ENCODE measurements around the gene MAP4K4. TPM values are rescaled to one million over a fixed set of nuclear protein-coding genes. Genes with fewer than 3 reads are reported as not detected.

Gene MAP4K4
- polyA plus RNA-seq (ENCODE audit: insufficient read length in 4 of 4) = 10 to 100 TPM; 68.7 to 84.3 (median 76.3) TPM

DNA sequence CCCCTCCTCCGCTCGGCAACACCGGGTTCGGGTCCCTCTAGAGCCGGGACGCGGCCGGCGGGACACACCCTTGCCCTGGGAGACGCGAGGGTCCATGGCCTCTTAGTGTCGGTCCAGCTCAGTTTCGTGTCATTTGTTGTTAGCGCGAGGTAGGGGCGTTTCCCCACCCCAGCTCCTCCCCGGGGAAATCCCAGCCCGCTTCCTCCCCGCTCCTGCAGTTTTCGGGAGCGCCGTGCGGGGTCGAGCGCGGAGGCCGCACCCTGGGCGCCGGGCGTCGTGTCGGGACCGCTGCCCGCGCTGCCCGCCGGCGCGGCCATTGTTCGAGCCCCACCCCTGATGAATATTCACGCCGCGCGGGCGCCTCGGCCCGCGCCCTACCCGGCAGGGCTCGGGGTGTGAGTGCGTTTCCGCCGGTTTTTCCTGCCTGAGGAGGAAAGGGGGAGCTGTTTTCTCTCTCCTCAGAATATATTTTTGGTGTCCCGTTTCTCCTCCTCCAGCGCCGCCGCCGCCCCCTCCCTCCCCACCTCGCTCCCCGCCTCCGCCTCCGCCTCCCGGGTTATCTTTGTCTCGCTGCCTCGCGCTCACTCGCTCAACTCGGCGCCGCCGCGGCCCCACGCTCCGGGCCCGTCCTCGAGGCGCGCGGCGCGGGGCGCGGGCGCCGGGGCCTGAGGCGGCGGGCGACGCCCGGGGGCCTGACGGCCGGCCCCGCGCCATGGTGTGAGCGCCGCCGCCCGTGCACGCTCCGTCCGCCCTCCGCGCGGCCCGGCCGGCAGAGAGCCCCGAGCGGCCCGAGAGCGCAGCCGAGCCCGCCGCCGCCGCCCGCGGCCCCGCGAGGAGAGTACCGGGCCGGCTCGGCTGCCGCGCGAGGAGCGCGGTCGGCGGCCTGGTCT, at the start of gene MAP4K4:
MAP4K4 (plus strand) TSS at position 584 of the 890 bp plus-strand sequence. CDS start 374 bp downstream, outside the sequence.
- DNase-seq (ENCODE audit: low read depth in 4 of 4, low spot score in 2 of 4) = peak in 3 of 4 donors; percentile 45 to 73 (median 68)

DNA sequence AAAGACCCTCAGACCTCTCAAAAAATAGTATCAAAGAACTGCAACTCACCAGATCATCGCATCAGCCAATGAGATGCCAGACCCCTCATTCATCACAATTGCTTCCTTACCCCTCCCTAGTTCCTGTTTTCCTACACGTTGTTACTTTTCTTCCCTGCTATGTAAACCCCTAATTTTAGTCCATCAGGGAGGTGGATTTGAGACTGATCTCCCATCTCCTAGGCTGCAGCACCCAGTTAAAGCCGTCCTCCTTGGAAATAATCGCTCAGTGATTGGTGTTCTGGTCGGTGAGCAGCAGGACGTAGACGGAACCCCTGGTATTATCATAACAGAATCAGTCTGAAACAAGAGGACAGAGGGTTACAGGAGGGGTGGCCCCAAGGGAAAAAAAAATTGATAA, 44.0 kb upstream of the MAP4K4 start:
- DNase-seq (ENCODE audit: low read depth in 4 of 4, low spot score in 2 of 4) = no peak

DNA sequence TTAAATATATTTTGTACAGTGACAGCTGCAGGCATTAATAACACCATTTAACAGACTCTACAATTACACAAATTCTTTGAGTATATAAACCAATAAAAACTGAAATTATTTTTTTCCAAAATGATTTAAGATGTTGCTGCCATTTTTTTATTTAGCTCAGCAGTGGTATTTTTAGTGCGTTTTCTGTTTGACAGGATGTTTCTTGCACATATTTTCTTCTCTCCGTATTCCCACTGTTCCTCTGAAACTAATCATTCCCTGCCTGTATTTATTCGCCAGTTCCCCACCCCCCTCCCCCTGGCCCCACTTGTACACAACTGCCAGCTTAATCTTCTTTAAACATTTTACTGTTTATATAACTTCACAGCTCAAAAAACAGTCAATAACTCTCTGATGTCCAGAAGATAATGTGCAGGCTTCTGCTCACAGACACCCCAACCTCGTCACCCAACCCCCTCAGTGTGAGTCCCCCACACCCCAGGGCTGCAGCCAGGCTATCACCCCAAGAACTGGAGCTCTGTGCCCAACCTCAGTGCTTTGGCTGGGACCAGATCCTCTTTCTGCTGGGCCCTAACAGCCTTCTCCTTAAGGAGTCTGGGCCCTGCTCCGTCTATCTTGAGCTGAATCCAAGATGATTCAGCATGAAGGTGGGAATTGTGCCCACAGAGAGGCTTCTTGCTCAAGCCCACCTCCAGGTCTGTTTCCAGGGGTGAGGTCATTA, 41.6 kb upstream of the MAP4K4 start:
- no peak for DNase-seq (ENCODE audit: low read depth in 4 of 4, low spot score in 2 of 4)

DNA sequence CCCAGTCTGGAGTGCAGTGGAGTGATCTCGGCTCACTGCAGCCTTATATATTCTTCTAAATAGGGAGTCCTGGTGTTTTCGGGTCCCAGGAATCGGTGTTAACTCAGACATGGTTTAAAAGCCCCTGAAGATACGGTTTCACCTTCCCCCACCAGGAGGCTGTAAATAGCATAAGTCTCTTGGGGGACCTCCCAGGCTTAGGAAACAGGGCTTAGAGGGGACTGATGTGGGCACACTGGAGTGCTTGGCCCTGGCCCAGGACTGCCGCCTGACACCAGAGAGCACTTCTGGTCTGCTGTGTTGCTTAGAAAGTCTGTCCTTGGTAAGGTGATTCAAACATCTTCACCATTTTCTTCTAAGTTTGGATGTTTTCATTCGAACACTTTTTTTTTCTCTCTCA, 39.7 kb upstream of the MAP4K4 start:
- no peak for DNase-seq (ENCODE audit: low read depth in 4 of 4, low spot score in 2 of 4)

DNA sequence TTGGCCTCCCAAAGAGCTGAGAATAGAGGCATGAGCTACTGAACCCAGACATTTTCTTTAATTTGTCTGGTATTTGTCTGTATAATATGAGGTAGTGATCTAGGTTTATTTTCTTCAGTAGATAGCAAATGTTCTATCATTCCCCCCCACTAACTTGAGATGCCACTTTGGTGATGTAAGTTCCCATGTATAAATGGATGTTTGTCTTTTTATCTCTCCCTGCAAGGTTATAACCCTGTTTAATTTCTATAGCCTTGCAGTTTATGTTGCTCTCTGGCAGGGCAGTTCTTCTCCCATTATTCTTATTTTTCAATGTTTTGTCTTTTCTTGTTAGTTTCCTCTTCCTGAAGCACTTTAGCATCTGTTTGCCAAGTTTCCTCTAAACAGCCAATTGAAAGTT, 39.1 kb upstream of the MAP4K4 start:
- DNase-seq (ENCODE audit: low read depth in 4 of 4, low spot score in 2 of 4) = no peak

DNA sequence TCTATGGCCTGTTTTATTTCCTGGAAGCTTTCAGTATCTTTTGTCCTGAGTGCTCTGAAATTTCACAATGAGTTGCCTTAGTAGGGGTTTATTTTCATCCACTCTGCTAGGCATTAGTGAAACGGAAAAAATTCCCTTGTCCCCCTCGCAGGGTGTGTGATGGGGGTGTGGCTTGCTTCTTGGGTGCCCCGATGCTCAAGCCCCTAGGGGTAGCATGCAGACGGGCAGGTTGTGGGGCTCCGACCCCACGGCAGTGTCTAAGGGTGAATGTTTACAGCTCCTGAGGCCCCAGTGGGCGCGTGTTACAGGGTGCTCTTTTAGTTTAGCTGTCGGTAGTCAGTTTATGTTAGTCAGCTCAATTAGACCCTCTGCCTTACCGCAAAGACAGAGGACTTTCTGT, 32.2 kb upstream of the MAP4K4 start:
- DNase-seq (ENCODE audit: low read depth in 4 of 4, low spot score in 2 of 4) = no peak

DNA sequence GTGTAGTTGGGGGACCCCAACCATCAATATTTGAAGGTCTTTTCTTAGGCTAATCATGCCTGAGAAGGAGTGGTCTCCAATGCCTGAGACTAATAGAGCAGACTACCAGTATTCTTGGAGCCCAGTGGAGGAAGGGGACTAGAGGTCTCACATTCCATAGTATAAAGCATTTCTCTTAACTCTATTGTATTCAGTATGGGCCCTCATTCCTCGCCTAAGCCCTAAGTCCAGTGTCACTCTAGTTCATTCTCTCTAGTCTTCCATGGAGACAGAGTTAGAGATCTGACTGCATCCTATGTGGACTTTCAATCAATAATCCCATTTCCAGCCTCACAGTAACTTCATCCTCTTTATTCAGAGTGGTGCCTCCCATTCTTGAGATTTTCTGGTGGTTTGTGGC, 29.7 kb upstream of the MAP4K4 start:
- DNase-seq (ENCODE audit: low read depth in 4 of 4, low spot score in 2 of 4) = no peak

DNA sequence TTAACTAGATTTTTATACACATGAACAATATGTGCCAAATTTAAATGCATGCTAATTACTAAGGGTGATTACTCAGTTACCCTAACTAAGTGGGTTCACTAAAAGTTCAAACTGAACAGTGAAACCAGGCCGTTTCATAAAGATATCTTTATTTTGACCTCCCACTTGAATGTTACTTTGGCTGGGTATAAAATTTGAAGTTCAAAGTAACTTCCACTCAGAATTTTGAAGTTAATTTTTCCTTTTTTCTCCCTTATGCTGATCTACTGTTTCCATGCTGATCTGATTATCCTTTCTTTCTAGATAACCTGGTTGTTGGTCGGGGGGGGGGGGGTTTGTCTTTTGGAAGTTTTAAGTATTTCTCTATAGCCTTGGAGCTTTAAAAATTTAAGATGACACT, 25.5 kb upstream of the MAP4K4 start:
- DNase-seq (ENCODE audit: low read depth in 4 of 4, low spot score in 2 of 4) = no peak

DNA sequence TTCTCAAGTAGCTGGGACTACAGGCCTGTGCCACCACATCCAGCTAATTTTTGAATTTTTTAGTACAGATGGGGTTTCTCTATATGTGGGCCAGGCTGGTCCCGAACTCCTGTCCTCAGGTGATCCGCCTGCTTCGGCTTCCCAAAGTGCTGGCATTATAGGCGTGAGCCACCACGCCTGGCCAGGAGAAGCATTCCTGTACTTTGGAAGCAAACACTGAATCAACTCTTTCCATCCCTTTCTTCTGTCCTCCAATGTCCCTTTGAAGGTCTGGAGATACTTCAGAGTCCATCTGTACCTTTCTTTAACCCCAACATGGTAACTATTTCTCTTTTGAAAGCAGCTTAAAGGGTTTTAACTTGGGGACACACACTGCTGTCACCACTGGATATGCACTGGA, 23.6 kb upstream of the MAP4K4 start:
- no peak for DNase-seq (ENCODE audit: low read depth in 4 of 4, low spot score in 2 of 4)

DNA sequence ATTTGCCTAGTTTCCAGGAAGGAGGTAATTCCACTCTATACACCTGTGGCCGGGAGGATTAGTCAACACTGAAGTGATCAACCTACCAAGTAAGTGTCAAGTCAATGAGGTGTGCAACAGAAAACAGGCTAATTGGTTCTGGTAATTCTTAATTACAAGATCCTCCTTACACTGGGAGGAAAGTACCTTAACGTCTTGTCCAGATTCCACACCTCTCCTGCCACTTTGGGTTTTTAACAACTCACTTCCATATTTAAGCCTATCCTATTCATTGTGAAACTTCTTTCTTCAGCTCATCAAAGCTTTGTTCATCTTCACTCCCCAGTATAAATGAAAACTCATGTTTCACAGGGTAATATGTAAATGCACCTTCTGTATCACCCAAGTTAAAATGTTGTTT, 22.0 kb upstream of the MAP4K4 start:
- DNase-seq (ENCODE audit: low read depth in 4 of 4, low spot score in 2 of 4) = no peak

DNA sequence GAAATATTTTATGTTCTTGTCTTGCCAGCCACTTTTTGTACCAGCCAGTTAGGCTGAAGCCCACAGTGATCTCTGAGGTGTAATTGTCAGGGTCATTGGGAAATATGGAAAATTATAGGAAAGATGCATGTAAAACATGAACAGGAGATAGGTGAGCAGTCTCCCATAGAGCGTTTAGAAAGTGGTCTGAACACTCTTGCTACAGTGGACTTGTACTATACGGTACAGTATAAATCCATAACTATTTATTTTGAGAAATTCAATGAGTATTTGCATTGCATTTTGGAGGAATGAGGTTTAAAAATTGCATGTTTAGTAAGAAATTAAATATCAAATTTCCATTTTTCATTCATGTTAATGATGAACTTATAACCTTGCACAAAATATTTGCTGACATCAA, 20.8 kb upstream of the MAP4K4 start:
- DNase-seq (ENCODE audit: low read depth in 4 of 4, low spot score in 2 of 4) = no peak

DNA sequence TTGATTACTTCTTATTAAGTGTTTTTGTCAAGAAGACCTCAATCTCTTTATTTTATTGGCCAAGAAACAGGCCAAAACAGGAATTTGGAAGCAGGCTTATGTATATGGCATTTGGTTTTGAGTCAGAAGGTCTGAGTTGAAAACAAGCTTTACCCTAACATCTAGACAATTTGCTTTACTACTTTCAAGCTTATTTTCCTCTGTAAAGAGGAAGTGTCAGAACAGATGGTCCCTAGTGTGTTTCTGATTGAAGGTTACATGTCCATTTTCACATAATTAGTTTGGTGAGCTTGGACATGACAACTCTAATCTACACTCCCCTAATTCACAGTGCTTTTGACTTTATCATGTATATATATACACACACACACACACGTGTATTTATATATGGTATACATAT, 19.8 kb upstream of the MAP4K4 start:
- no peak for DNase-seq (ENCODE audit: low read depth in 4 of 4, low spot score in 2 of 4)

DNA sequence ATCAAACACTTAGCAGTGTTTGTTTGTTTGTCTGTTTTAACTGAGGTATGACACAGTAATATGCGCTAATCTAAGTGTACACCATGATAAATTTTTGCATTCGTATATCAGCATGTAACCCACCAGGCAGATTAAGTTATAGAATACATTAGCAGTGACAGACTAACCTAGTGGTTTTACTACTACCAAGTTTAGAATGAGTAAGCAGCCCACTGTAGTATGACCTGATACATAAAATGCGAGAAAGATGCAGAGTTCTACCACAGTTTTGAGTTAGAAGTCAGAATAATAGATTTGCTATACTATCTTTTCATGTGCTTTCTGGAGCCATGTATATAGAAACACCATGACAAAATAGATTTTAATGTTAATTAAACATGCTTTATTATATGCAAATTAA, 19.1 kb upstream of the MAP4K4 start:
- no peak for DNase-seq (ENCODE audit: low read depth in 4 of 4, low spot score in 2 of 4)

DNA sequence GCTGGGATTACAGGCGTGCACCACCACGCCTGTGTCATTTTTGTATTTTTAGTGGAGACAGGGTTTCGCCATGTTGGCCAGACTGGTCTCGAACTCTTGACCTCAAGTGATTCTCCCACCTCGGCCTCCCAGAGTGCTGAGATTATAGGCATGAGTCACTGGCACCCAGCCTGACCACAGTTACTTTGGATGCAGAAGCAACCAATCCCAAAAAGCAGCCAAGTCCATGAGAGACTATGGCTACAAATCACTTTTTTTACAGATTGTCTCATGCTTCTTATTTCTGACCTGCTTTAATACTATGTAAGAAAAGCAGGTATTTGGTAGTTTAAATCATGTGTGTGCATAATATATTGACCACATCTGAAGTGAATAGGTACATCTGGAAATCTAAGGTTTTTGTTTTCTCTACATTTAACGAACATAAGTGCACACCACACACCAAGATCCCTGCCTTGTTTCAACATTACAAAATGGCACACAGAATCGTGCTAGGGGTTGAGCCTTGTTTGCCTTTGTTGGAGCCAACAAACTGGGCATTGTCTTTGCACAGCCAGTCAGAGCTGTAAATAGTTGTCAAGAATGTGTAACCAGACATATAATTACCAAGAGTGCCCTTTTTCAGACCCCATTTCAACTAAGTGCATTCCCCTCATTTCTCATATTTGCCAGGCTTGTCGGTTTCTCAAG, 18.3 kb upstream of the MAP4K4 start:
- DNase-seq (ENCODE audit: low read depth in 4 of 4, low spot score in 2 of 4) = no peak

DNA sequence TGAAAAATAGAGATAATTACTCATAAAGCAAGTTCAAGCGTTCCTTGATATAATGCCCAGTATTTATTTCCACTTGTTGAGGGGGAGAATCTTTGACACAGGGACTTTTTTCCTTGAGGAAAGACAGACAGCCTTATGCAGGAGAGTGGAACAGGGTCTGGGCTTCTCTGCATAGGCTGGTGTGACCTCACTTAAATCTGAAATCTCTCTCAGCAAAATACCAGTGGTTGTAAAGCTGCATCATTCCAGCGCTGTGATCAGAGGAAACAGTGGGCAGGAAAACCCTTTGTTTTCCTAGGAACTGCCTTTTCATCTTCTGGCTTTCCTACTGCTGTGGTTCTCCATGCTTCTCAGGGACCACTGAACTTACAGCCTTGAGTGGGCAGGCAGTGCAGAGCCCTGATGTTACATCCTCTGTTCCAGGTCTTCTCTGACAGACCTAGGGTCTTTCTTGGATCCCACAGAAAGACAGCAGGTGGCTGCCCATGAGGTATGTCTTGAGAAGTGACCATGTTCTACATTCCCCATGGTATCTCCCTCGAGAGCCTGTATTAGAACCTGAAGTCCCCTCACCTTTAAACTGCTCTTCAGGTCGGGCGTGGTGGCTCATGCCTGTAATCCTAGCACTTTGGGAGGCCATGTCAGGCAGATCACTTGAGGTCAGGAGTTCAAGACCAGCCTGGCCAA, 17.6 kb upstream of the MAP4K4 start:
- no peak for DNase-seq (ENCODE audit: low read depth in 4 of 4, low spot score in 2 of 4)

DNA sequence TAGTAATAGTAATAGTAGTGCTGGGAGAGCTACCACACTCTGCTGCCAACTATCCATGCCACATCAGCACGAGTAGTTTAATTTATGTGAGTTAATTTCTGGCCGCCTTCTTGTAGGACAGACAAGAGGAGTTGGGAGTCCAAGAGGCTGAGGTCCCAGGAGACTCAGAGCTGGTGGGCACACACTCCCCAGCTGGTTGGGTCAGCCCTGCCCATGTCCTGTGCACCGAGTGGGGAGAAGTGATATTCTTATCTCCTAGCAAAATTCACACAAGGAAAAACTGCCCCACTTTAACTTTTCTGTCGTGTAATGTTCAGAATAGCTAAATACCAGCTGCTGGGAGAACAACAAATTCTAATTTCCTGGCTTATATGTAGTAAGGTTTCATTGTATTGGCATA, 15.2 kb upstream of the MAP4K4 start:
- DNase-seq (ENCODE audit: low read depth in 4 of 4, low spot score in 2 of 4) = no peak

DNA sequence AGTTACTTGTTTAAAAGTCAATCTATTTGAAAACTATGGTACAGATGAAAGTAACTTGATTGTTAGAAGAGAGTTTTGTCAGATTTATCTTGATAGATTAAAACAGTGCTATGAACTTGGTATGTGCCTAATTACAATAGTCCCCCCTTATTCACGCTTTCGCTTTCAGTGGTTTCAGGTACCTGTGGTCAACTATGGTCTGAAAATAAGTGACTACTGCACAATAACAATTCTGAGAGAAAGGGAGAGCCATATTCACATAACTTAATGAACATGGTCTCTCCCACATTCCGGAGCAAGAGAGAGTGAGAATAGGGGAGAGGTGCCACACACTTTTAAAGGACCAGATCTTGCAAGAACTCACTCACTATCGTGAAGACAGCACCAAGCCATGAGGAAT, 13.2 kb upstream of the MAP4K4 start:
- no peak for DNase-seq (ENCODE audit: low read depth in 4 of 4, low spot score in 2 of 4)

DNA sequence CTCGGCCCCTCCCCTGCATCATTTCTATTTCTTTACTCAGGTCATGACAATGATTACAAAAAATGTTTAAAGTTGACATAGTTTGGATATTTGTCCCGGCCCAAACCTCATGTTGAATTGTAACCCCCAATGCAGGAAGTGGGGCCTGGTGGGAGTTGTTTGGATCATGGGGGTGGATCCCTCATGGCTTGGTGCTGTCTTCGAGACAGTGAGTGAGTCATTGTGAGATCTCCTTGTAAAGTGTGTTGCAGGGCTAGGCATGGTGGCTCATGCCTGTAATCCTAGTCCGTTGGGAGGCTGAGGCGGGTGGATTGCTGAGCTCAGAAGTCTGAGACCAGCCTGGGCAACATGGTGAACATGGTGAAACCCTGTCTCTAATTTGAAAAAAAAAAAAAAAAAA, 9.2 kb upstream of the MAP4K4 start:
- no peak for DNase-seq (ENCODE audit: low read depth in 4 of 4, low spot score in 2 of 4)

DNA sequence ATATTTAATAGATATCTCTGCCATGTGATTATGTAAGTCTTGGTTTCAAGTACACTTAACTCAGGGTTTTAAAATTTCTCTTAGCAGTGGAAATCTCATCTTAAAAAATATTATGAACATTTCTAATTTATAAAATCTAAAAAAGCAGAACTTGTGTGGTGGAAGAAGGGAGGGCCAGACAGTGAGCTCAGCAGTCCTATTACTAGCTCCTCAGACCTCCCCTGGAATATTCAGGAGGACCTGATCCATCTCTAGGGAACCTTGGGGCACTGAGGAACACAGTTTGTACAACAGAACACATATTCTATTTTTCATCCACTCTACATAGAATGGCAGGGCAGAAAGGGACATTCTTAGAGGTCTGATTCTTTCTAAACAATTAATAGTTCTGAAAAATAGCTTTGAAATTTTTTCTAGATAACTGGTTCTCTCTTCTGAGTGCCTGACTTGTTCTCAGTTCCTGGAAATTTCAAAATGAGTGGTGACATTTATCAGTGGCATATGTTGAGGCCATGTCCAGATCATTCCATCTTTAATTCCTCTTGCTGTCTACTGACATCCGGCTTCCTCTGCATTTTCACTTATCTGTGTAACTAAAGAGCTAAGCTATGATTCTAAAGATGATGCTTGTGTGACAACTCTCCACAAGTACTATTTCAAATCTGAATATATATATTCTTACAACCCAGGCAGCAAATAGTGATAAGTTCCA, 8.2 kb upstream of the MAP4K4 start:
- no peak for DNase-seq (ENCODE audit: low read depth in 4 of 4, low spot score in 2 of 4)

DNA sequence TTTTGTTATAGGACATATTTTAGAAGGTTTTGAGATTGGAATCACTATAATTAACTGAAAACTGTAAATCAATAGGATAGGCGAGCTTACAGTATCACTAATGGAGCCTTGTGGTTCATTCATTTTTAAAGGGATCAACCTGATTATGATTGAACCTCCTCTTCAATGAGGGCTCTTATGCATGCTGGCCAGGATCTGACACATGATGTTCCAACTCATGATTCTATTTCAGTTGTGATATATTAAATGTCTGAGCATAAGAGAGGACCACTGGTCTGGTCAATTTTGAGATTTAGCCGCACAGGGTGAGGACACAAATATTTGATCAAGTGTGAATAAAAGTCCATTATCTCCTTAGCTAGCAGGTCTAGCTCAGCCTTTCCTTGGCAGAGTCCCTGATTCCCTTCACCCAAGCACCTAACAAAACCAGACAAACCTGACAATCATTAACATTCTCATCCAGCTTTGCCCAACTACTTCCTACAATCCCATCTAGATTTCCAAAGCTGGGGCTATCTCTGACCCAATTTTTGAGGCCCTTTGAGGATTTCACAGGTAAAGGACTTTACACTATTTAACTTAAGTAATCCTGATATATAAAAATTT, 6.9 kb upstream of the MAP4K4 start:
- no peak for DNase-seq (ENCODE audit: low read depth in 4 of 4, low spot score in 2 of 4)

All from left renal cortex interstitium (tissue), 4 donors.